ENCODE measurements around the gene OR52I1. TPM values are rescaled to one million over a fixed set of nuclear protein-coding genes. Genes with fewer than 3 reads are reported as not detected.
A peak's percentile ranks its signal among the peaks of the same experiment; 100 is the strongest.

Gene OR52I1
- total and polyA plus RNA-seq, 5 donors from 2014 or later, result not detected

DNA sequence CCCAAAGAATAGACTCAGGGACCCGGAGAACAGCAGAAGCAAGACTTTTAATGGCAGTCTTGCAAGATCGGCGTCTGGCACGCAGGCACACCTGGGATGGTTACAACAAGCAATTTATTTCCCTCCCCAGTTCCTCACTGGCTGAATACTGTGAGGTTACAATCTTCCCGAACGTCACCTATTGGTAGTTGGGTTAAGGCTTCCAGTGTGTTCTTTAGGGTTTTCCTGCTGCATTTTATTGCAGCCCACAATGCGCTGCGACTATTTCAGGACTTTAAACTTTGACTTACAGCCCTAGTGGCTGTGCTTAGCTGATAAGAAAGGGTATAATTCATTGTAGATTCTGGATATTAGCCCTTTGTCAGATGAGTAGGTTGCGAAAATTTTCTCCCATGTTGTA lies 25.7 kb downstream of the OR52I1 start:
- no peak overlapping the region for H3K27ac Mint-ChIP-seq
- H3K4me1 ChIP-seq (ENCODE audit: control insufficient read depth, insufficient read depth, low read length, poor library complexity, severe bottlenecking), result no peaks in the 10 kb centered on the region
- no peaks in the 10 kb centered on the region for H3K36me3 ChIP-seq (ENCODE audit: control insufficient read depth, insufficient read depth, low read length)
- no peaks in the 10 kb centered on the region for H3K9me3 Mint-ChIP-seq
- H3K27me3 ChIP-seq (ENCODE audit: control insufficient read depth, insufficient read depth, low read length), result peaks cover 16% of the 10 kb centered on the region
- no peaks in the 10 kb centered on the region for H3K36me3 Mint-ChIP-seq
- H3K4me3 Mint-ChIP-seq, result no peak overlapping the region
- peaks cover 14% of the 10 kb centered on the region for H3K27me3 Mint-ChIP-seq
- ATAC-seq (ENCODE audit: low read depth in 2 of 2) (no peak), DNase-seq (no peak)
- H3K9me3 ChIP-seq (ENCODE audit: control insufficient read depth in 2 of 2, low read length in 2 of 2), result no peaks in the 10 kb centered on the region
- H3K4me1 Mint-ChIP-seq, result no peaks in the 10 kb centered on the region
- no peak overlapping the region for H3K27ac ChIP-seq (ENCODE audit: insufficient read depth, low read length, poor library complexity, severe bottlenecking)
- H3K4me3 ChIP-seq (ENCODE audit: low read depth, low read length), result no peak overlapping the region

DNA sequence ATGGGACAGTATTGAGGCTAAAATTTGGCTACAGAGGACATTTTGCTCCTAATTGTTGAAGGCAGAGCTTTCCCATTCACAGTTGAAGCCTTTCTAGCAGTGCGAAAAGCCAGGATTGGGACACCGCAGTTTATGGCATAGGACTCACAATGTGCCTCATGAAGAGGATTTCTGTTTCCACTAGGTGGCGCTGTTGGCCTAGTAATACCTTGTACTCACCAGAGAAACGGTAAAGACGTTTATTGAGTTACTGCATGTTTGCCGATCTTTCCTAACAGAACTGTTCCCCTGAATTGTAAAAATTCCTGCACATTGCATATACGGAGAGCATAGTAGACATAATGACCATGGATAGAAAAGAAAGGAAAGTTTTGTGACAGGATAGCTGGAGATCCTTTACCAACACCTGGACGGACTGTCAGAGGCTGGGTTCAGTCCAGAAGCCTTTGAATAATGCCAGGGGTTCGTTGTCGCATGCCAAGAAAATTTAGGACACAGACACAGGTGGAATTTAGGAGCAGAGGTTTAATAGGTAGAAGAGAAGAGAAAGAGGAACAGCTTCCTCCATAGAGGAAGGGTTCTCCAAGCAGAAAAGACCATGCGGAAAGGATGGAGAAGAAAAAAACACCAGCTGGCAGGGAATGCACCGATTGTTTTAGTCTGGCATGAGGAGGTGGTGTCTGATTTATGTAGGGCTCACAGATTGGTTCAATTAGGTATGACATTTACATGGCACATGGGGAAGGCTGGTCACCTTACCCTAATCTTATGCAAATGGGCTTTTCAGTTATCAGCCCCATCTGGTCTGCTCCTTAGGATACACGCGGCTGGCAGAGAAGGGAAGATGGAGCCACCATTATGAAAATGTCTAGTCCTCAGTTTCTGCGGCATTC lies 32.6 kb downstream of the OR52I1 start:
- Mint-ChIP-seq H3K27me3 (peaks cover 31% of the 10 kb centered on the region), H3K4me3 (no peak overlapping the region), H3K4me1 (no peaks in the 10 kb centered on the region), H3K9me3 (peaks cover 1 to 12% (median 7%) of the 10 kb centered on the region in 7 donors), H3K27ac (no peak overlapping the region), H3K36me3 (no peaks in the 10 kb centered on the region)
- no peak overlapping the region for H3K4me3 ChIP-seq (ENCODE audit: low read depth, low read length)
- no peaks in the 10 kb centered on the region for H3K36me3 ChIP-seq (ENCODE audit: control insufficient read depth, insufficient read depth, low read length)
- H3K27ac ChIP-seq (ENCODE audit: insufficient read depth, low read length, poor library complexity, severe bottlenecking), result no peak overlapping the region
- DNase-seq (peak; percentile 9 to 69 (median 19)), ATAC-seq (ENCODE audit: low read depth in 2 of 2) (no peak)
- peaks cover 8 to 14% of the 10 kb centered on the region in 2 experiments for H3K9me3 ChIP-seq (ENCODE audit: control insufficient read depth in 2 of 2, low read length in 2 of 2)
- no peaks in the 10 kb centered on the region for H3K4me1 ChIP-seq (ENCODE audit: control insufficient read depth, insufficient read depth, low read length, poor library complexity, severe bottlenecking)
- peaks cover 11% of the 10 kb centered on the region for H3K27me3 ChIP-seq (ENCODE audit: control insufficient read depth, insufficient read depth, low read length)

DNA sequence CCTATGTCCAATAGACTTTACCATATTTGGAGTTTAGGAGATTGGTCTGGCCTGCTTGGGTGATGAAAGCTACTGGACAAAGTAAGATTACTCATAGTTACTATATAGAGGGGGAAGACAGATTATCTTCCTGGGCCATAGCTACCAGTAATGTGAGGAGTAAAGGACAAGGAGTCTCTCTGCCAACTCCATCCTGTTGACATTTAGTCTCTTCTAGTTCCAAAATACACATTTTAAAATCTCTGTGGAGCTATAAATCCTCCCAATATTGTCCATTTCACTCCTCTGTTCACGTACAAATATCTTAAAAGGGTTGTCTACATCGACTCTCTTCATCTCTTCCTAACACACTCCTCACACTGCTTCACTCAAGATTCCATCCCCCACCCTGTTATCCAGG lies 42.3 kb downstream of the OR52I1 start:
- Histone ChIP-seq H3K4me3 (ENCODE audit: low read depth, low read length) (no peak overlapping the region), H3K4me1 (ENCODE audit: control insufficient read depth, insufficient read depth, low read length, poor library complexity, severe bottlenecking) (peaks cover 5% of the 10 kb centered on the region), H3K36me3 (ENCODE audit: control insufficient read depth, insufficient read depth, low read length) (no peaks in the 10 kb centered on the region), H3K9me3 (ENCODE audit: control insufficient read depth in 2 of 2, low read length in 2 of 2) (no peaks in the 10 kb centered on the region), H3K27ac (ENCODE audit: insufficient read depth, low read length, poor library complexity, severe bottlenecking) (no peak overlapping the region), H3K27me3 (ENCODE audit: control insufficient read depth, insufficient read depth, low read length) (peaks cover 4% of the 10 kb centered on the region)
- peaks cover 0 to under 1% (median 0%) of the 10 kb centered on the region in 7 donors for H3K9me3 Mint-ChIP-seq
- H3K27me3 Mint-ChIP-seq, result peaks cover 11% of the 10 kb centered on the region
- peaks cover 0 to 3% (median 0%) of the 10 kb centered on the region in 4 donors for H3K4me1 Mint-ChIP-seq
- no peaks in the 10 kb centered on the region for H3K36me3 Mint-ChIP-seq
- H3K27ac Mint-ChIP-seq, result no peak overlapping the region
- DNase-seq (no peak), ATAC-seq (ENCODE audit: low read depth in 2 of 2) (no peak)
- no peak overlapping the region for H3K4me3 Mint-ChIP-seq

DNA sequence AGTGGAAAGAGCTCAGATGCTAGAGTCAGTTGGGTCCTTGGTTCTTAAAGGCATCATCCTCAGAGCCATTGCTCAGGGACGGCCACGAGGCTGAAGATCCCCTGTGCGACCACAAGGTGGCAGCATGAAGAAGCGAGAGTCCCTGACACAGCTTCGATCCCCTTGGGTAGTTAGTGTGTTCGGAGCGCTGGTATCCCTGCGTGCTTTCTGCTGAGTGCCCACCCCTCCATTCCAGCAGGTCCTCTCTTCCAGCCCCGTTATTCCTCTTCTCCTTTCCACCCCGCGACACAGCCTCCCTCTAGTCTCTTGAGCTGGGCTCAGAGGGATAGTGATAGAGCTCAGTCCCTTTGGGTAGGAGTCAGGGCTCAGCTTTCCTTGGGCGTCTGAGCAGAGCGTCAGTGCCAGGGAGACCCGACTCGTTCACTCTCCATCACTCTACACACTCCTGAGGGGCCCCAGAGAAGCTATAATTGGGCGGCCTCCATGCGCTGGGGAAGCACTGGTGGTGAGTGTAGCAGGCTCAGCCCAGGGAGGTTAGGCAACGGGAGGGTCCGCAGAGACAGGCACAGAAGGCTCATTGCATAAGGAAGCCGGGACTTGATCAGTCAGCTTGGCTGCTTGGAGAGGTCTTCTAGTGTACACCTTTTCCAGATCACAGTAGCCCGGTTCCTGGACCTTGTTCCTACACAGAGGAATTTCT lies 43.3 kb downstream of the OR52I1 start, which contains the start of gene OR51D1:
TSS of gene OR51D1 (plus strand) at position 516 of the 700 bp plus-strand sequence. CDS start 2,314 bp downstream, outside the sequence.
- ATAC-seq (ENCODE audit: low read depth in 2 of 2) (peak; percentile 78 to 80), DNase-seq (peak; percentile 44 to 64 (median 54))
- Histone ChIP-seq H3K27ac (ENCODE audit: insufficient read depth, low read length, poor library complexity, severe bottlenecking) (no peak within 1 kb of the TSS), H3K4me3 (ENCODE audit: low read depth, low read length) (peak within 1 kb of the TSS; percentile 33), H3K36me3 (ENCODE audit: control insufficient read depth, insufficient read depth, low read length) (no peaks in the 10 kb centered on the region), H3K9me3 (ENCODE audit: control insufficient read depth in 2 of 2, low read length in 2 of 2) (no peaks in the 10 kb centered on the region), H3K4me1 (ENCODE audit: control insufficient read depth, insufficient read depth, low read length, poor library complexity, severe bottlenecking) (peaks cover 5% of the 10 kb centered on the region), H3K27me3 (ENCODE audit: control insufficient read depth, insufficient read depth, low read length) (peaks cover 4% of the 10 kb centered on the region)
- Mint-ChIP-seq H3K27me3 (peaks cover 2% of the 10 kb centered on the region), H3K27ac (no peak within 1 kb of the TSS), H3K4me3 (no peak within 1 kb of the TSS), H3K4me1 (peaks cover 0 to 3% (median 0%) of the 10 kb centered on the region in 4 donors), H3K36me3 (no peaks in the 10 kb centered on the region), H3K9me3 (no peaks in the 10 kb centered on the region)

DNA sequence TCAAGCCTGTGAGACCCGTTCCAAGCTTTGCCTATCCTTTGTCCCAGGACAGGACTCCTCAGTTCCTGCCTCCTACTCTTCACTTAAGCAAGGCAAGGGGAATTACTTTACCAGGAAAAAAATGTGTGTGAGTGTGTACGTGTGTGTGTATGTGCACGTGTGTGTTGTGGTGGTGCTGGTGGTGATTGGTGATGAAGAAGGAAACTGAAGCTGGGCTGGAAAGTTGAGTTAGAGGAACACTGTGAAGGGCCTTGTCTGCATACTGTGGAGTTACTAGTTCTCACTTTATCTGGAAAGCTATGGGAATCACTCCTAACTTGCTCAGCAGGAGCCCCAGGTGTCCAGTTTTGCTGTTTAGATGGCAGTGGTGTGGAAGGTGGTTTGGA lies 43.8 kb downstream of the OR52I1 start:
- Mint-ChIP-seq H3K27me3 (no peaks in the 10 kb centered on the region), H3K4me1 (peaks cover 0 to 3% (median 0%) of the 10 kb centered on the region in 4 donors), H3K4me3 (no peak overlapping the region), H3K27ac (no peak overlapping the region), H3K9me3 (no peaks in the 10 kb centered on the region), H3K36me3 (no peaks in the 10 kb centered on the region)
- Histone ChIP-seq H3K27ac (ENCODE audit: insufficient read depth, low read length, poor library complexity, severe bottlenecking) (no peak overlapping the region), H3K36me3 (ENCODE audit: control insufficient read depth, insufficient read depth, low read length) (no peaks in the 10 kb centered on the region), H3K4me3 (ENCODE audit: low read depth, low read length) (no peak overlapping the region), H3K27me3 (ENCODE audit: control insufficient read depth, insufficient read depth, low read length) (peaks cover 4% of the 10 kb centered on the region), H3K9me3 (ENCODE audit: control insufficient read depth in 2 of 2, low read length in 2 of 2) (no peaks in the 10 kb centered on the region), H3K4me1 (ENCODE audit: control insufficient read depth, insufficient read depth, low read length, poor library complexity, severe bottlenecking) (peaks cover 5% of the 10 kb centered on the region)
- ATAC-seq (ENCODE audit: low read depth in 2 of 2) (no peak), DNase-seq (no peak)

GRCh38 chr11:4639931-4640330 lies 46.1 kb downstream of the OR52I1 start:
- no peaks in the 10 kb centered on the region for H3K36me3 ChIP-seq (ENCODE audit: control insufficient read depth, insufficient read depth, low read length)
- no peak overlapping the region for H3K4me3 ChIP-seq (ENCODE audit: low read depth, low read length)
- Mint-ChIP-seq H3K4me1 (peaks cover 0 to 3% (median 0%) of the 10 kb centered on the region in 4 donors), H3K9me3 (no peaks in the 10 kb centered on the region), H3K27ac (no peak overlapping the region), H3K36me3 (no peaks in the 10 kb centered on the region), H3K27me3 (no peaks in the 10 kb centered on the region), H3K4me3 (no peak overlapping the region)
- peaks cover 4% of the 10 kb centered on the region for H3K27me3 ChIP-seq (ENCODE audit: control insufficient read depth, insufficient read depth, low read length)
- peaks cover 5% of the 10 kb centered on the region for H3K4me1 ChIP-seq (ENCODE audit: control insufficient read depth, insufficient read depth, low read length, poor library complexity, severe bottlenecking)
- no peaks in the 10 kb centered on the region for H3K9me3 ChIP-seq (ENCODE audit: control insufficient read depth in 2 of 2, low read length in 2 of 2)
- ATAC-seq (ENCODE audit: low read depth in 2 of 2) (peak in 1 of 2 donors; percentile 7), DNase-seq (no peak)
- H3K27ac ChIP-seq (ENCODE audit: insufficient read depth, low read length, poor library complexity, severe bottlenecking), result no peak overlapping the region

- no peak overlapping the region for H3K4me3 ChIP-seq (ENCODE audit: low read depth, low read length)
- no peaks in the 10 kb centered on the region for H3K36me3 ChIP-seq (ENCODE audit: control insufficient read depth, insufficient read depth, low read length)
- no peaks in the 10 kb centered on the region for H3K9me3 ChIP-seq (ENCODE audit: control insufficient read depth in 2 of 2, low read length in 2 of 2)
- H3K4me1 ChIP-seq (ENCODE audit: control insufficient read depth, insufficient read depth, low read length, poor library complexity, severe bottlenecking), result peaks cover 5% of the 10 kb centered on the region
- DNase-seq (no peak), ATAC-seq (ENCODE audit: low read depth in 2 of 2) (no peak)
- no peaks in the 10 kb centered on the region for H3K27me3 ChIP-seq (ENCODE audit: control insufficient read depth, insufficient read depth, low read length)
- peaks cover 0 to 3% (median 0%) of the 10 kb centered on the region in 4 donors for H3K4me1 Mint-ChIP-seq
- H3K27me3 Mint-ChIP-seq, result no peaks in the 10 kb centered on the region
- no peaks in the 10 kb centered on the region for H3K9me3 Mint-ChIP-seq
- H3K36me3 Mint-ChIP-seq, result no peaks in the 10 kb centered on the region
- H3K27ac Mint-ChIP-seq, result no peak overlapping the region
- no peak overlapping the region for H3K27ac ChIP-seq (ENCODE audit: insufficient read depth, low read length, poor library complexity, severe bottlenecking)
- no peak overlapping the region for H3K4me3 Mint-ChIP-seq
Observed at GRCh38 chr11:4641501-4641900, 47.7 kb downstream of the OR52I1 start.

Data from CD4-positive, CD25-positive, alpha-beta regulatory T cell (primary cell).